HG02885 (cell line): ENCODE measurements around the gene IL17F.

ENCODE experiments used
- ATAC-seq: cut with Tn5 transposase; IDR thresholded peaks from one replicate; pipeline ENCODE4 v1.9.1; 2021; ENCODE audit warnings: mild to moderate bottlenecking; ENCODE audit not compliant: unreplicated experiment, poor library complexity

IL17F gene

GRCh38 chr6:52195886-52196285, 48.4 kb downstream of the IL17F start:
- ATAC-seq: no peak

GRCh38 chr6:52191824-52192223, 52.5 kb downstream of the IL17F start:
- no peak for ATAC-seq

GRCh38 chr6:52190409-52190808, 53.9 kb downstream of the IL17F start:
- ATAC-seq: no peak

GRCh38 chr6:52189974-52190373, 54.3 kb downstream of the IL17F start:
- ATAC-seq: no peak

- ATAC-seq: no peak
Observed at GRCh38 chr6:52187098-52187497, 57.2 kb downstream of the IL17F start.
